Endodermal cell (in vitro differentiated cells): Measurements from ENCODE around the gene TGFBR3L. TPM values are rescaled to one million over a fixed set of nuclear protein-coding genes. Genes with fewer than 3 reads are reported as not detected.

ENCODE experiments used
- DNase-seq: peaks from one replicate; pipeline ENCODE4 v3.0.0-alpha.2; 2017
- H3K27ac ChIP-seq: 2 replicates; pipeline ENCODE4 v1.5.1; 2013; ENCODE audit warnings: mild to moderate bottlenecking, low read depth, low read length, moderate library complexity
- H3K27me3 ChIP-seq: 2 replicates; pipeline ENCODE4 v1.6.1; 2013; ENCODE audit warnings: mild to moderate bottlenecking, low read length, moderate library complexity; ENCODE audit not compliant: insufficient read depth, control insufficient read depth, poor library complexity, severe bottlenecking
- H3K36me3 ChIP-seq: 2 replicates; pipeline ENCODE4 v1.7.0; 2013; ENCODE audit warnings: mild to moderate bottlenecking, low read length, moderate library complexity; ENCODE audit not compliant: control insufficient read depth, insufficient read depth
- H3K4me1 ChIP-seq: one replicate; pipeline ENCODE4 v1.7.0; 2013; ENCODE audit warnings: low read length; ENCODE audit not compliant: control insufficient read depth, insufficient read depth
- H3K4me3 ChIP-seq: 2 replicates; pipeline ENCODE4 v1.5.1; 2013; ENCODE audit warnings: mild to moderate bottlenecking, low read length, moderate library complexity
- H3K9ac ChIP-seq: 2 replicates; pipeline ENCODE4 v1.6.1; 2013; ENCODE audit warnings: mild to moderate bottlenecking, low read length, moderate library complexity; ENCODE audit not compliant: poor library complexity, severe bottlenecking; ENCODE audit errors: extremely low read depth
- H3K9me3 ChIP-seq: 2 replicates; pipeline ENCODE4 v1.6.1; 2013; ENCODE audit warnings: mild to moderate bottlenecking, low read length, moderate library complexity; ENCODE audit not compliant: control insufficient read depth
- H3K27ac Mint-ChIP-seq: 2 replicates; pipeline ENCODE4 v1.8.0; 2020; ENCODE audit warnings: mixed read lengths
- H3K27me3 Mint-ChIP-seq: 2 replicates; pipeline ENCODE4 v1.8.0; 2021; ENCODE audit warnings: mild to moderate bottlenecking, mixed read lengths; ENCODE audit not compliant: insufficient read depth
- H3K36me3 Mint-ChIP-seq: 2 replicates; pipeline ENCODE4 v1.8.0; 2020; ENCODE audit warnings: low read depth, mixed read lengths
- H3K4me1 Mint-ChIP-seq: 2 replicates; pipeline ENCODE4 v1.8.0; 2020; ENCODE audit warnings: mixed read lengths
- H3K4me3 Mint-ChIP-seq: 2 replicates; pipeline ENCODE4 v1.8.0; 2020; ENCODE audit warnings: mild to moderate bottlenecking, moderate library complexity, mixed read lengths
- H3K9me3 Mint-ChIP-seq: 2 replicates; pipeline ENCODE4 v1.8.0; 2020; ENCODE audit warnings: mild to moderate bottlenecking, mixed read lengths
- WGBS, 2 experiments: methylation state at CpG; one replicate each; pipeline versions ENCODE4 v1.1.5 to v1.1.7; 2013; ENCODE audit warnings: missing lambda C conversion rate in 2 of 2, mixed read lengths in 1 of 2; ENCODE audit not compliant: insufficient coverage in 1 of 2, insufficient read length in 1 of 2; 5-methylcytosine and 5-hydroxymethylcytosine counted together
- total RNA-seq, 2 donors: library from RNA; stranded (reverse); fragmentation: NEBNext Ultra II Directional in 1 of 2; extraction: Animal tissue kit (Norgen Biotek cat#: 25700) in 1 of 2; gene quantifications; 2 replicates in 1 of 2; 3 replicates in 1 of 2; pipeline ENCODE4 v1.2.1, GENCODE V29; 2021
- TF ChIP-seq, protein P1 (sequence below): fragments of 200-600 bp; sonication (generic); conservative IDR thresholded peaks from 2 replicates; pipeline ENCODE4 v1.5.0; 2021; ENCODE audit warnings: antibody characterized with exemption, mild to moderate bottlenecking

Gene TGFBR3L
- total RNA-seq, 2 donors from 2014 or later = 0.84 to 2.2 TPM

DNA sequence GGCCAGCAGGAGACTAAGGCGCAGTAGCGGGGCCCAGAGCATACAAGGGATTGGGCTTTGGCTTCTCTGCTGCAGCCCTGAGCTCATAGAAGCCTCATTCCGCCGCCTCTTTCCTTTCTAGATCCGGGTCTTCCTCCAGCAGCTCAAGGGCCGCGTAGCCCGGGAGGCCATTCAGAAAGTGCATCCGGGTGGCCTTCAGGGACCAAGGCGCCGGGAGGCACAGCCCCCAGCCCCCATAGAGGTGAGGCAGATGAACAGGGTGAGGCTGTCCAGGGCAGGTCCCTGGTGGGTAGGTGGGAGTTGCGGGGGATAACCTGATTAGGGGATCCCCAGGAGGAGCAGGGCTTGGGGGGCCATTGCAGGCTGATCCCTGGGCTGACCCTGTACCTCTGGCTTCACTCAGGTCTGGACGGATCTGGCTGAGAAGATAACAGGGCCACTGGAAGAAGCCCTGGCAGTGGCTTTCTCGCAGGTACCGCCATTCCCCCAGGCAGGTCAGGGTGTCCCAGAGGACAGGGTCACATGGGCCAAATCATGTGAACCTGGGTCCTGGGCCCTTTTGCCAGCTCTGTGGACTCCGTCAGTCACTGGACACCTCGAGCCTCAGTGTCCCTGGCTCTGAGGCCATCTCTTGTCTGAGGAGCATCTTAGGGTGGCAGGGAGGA is 6.8 kb downstream of the TGFBR3L start:
- peak overlapping the region; percentile 67 for H3K4me3 Mint-ChIP-seq
- peak overlapping the region; percentile 64 for H3K27ac Mint-ChIP-seq
- Histone ChIP-seq H3K36me3 (peaks cover 14% of the 10 kb centered on the region), H3K4me3 (peak overlapping the region; percentile 66), H3K4me1 (peaks cover 5% of the 10 kb centered on the region), H3K27ac (peak overlapping the region; percentile 63), H3K27me3 (peaks cover 24% of the 10 kb centered on the region), H3K9ac (no peak overlapping the region), H3K9me3 (no peaks in the 10 kb centered on the region)
- WGBS, 2 experiments = 86 to 93% methylated on average over 12 to 17 of the region's 17 CpGs
- H3K4me1 Mint-ChIP-seq = peaks cover 9% of the 10 kb centered on the region
- TF ChIP-seq, protein P1, sequence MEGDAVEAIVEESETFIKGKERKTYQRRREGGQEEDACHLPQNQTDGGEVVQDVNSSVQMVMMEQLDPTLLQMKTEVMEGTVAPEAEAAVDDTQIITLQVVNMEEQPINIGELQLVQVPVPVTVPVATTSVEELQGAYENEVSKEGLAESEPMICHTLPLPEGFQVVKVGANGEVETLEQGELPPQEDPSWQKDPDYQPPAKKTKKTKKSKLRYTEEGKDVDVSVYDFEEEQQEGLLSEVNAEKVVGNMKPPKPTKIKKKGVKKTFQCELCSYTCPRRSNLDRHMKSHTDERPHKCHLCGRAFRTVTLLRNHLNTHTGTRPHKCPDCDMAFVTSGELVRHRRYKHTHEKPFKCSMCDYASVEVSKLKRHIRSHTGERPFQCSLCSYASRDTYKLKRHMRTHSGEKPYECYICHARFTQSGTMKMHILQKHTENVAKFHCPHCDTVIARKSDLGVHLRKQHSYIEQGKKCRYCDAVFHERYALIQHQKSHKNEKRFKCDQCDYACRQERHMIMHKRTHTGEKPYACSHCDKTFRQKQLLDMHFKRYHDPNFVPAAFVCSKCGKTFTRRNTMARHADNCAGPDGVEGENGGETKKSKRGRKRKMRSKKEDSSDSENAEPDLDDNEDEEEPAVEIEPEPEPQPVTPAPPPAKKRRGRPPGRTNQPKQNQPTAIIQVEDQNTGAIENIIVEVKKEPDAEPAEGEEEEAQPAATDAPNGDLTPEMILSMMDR = no peak
- peaks cover 26% of the 10 kb centered on the region for H3K27me3 Mint-ChIP-seq
- DNase-seq = no peak
- peaks cover 11% of the 10 kb centered on the region for H3K36me3 Mint-ChIP-seq
- no peaks in the 10 kb centered on the region for H3K9me3 Mint-ChIP-seq

GRCh38 chr19:7921967-7922835 is 7.6 kb downstream of the TGFBR3L start:
- H3K36me3 ChIP-seq = peaks cover 14% of the 10 kb centered on the region
- Mint-ChIP-seq H3K9me3 (no peaks in the 10 kb centered on the region), H3K36me3 (peaks cover 11% of the 10 kb centered on the region), H3K4me3 (no peak overlapping the region), H3K27ac (no peak overlapping the region), H3K4me1 (peaks cover 11% of the 10 kb centered on the region), H3K27me3 (peaks cover 19% of the 10 kb centered on the region)
- H3K9me3 ChIP-seq = no peaks in the 10 kb centered on the region
- peaks cover 18% of the 10 kb centered on the region for H3K27me3 ChIP-seq
- no peak overlapping the region for H3K9ac ChIP-seq
- WGBS, 2 experiments = 92 to 97% methylated on average over 15 to 31 of the region's 31 CpGs
- TF ChIP-seq, protein P1 = peak; percentile 14
- H3K27ac ChIP-seq = no peak overlapping the region
- no peak overlapping the region for H3K4me3 ChIP-seq
- peaks cover 5% of the 10 kb centered on the region for H3K4me1 ChIP-seq
- no peak for DNase-seq

- Mint-ChIP-seq H3K4me3 (no peak overlapping the region), H3K36me3 (peaks cover 11% of the 10 kb centered on the region), H3K27ac (no peak overlapping the region), H3K9me3 (no peaks in the 10 kb centered on the region), H3K4me1 (peaks cover 11% of the 10 kb centered on the region), H3K27me3 (peaks cover 14% of the 10 kb centered on the region)
- H3K4me3 ChIP-seq = no peak overlapping the region
- H3K9ac ChIP-seq = no peak overlapping the region
- DNase-seq = no peak
- H3K9me3 ChIP-seq = no peaks in the 10 kb centered on the region
- peaks cover 13% of the 10 kb centered on the region for H3K27me3 ChIP-seq
- H3K36me3 ChIP-seq = peaks cover 14% of the 10 kb centered on the region
- 83 to 95% methylated on average over 1 to 8 of the region's 8 CpGs for WGBS, 2 experiments
- TF ChIP-seq, protein P1 = no peak
- no peak overlapping the region for H3K27ac ChIP-seq
- H3K4me1 ChIP-seq = peaks cover 5% of the 10 kb centered on the region
Observed at GRCh38 chr19:7922836-7923195, 8.2 kb downstream of the TGFBR3L start.
